ENCODE measurements around the gene FHAD1. TPM values are rescaled to one million over a fixed set of nuclear protein-coding genes. Genes with fewer than 3 reads are reported as not detected.

Gene FHAD1
- total RNA-seq, 1 donor from 2014 or later: 1.7 TPM

DNA sequence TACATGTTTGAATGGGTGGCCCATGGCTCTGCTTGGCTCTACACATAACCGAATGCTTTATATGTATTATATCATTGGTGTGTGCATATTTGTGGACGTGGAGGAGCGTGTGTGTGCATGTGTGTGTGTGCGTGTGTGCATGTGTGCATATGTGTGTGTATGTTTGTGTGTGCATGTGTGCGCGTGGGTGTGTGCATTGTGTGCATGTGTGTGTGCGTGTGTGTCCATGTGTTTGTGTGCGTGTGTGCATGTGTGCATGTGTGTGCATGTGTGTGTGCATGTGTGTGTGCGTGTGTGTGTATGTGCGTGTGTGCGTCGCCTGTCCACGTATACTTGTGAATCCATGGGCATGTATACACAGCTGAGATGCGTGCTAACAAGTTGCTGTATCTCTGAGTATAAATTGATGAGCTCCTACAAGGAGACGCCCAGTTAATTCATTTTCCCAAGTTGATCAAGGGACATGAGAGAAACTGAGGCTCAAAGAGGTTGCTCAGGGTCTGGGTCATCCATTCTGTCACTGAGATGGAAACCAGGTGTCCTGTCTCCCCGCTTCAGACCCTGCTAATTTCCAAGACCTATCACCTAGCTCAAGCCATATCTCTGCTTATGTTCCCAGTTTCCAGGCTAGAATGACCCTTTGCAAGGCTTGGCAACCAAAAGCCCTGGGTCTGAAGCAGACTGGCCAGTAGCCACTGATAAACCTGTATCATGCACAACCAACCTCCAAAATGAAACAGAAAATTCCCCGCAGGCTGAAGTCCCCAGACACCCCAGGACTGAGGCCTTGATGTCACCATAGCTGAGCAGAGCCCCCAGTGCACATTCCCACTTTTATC, 188.4 kb downstream of the FHAD1 start:
- Mint-ChIP-seq H3K27me3 (ENCODE audit: low read depth) (no peaks in the 10 kb centered on the region), H3K36me3 (ENCODE audit: low read depth) (no peaks in the 10 kb centered on the region), H3K4me3 (no peak overlapping the region), H3K9me3 (no peaks in the 10 kb centered on the region), H3K27ac (ENCODE audit: unreplicated experiment) (no peak overlapping the region), H3K4me1 (no peaks in the 10 kb centered on the region)
- TF ChIP-seq, protein P1, sequence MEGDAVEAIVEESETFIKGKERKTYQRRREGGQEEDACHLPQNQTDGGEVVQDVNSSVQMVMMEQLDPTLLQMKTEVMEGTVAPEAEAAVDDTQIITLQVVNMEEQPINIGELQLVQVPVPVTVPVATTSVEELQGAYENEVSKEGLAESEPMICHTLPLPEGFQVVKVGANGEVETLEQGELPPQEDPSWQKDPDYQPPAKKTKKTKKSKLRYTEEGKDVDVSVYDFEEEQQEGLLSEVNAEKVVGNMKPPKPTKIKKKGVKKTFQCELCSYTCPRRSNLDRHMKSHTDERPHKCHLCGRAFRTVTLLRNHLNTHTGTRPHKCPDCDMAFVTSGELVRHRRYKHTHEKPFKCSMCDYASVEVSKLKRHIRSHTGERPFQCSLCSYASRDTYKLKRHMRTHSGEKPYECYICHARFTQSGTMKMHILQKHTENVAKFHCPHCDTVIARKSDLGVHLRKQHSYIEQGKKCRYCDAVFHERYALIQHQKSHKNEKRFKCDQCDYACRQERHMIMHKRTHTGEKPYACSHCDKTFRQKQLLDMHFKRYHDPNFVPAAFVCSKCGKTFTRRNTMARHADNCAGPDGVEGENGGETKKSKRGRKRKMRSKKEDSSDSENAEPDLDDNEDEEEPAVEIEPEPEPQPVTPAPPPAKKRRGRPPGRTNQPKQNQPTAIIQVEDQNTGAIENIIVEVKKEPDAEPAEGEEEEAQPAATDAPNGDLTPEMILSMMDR (conservative IDR thresholded peaks at IDR 0.05): no peak
- no peak for DNase-seq (ENCODE audit: low read depth, low spot score)

DNA sequence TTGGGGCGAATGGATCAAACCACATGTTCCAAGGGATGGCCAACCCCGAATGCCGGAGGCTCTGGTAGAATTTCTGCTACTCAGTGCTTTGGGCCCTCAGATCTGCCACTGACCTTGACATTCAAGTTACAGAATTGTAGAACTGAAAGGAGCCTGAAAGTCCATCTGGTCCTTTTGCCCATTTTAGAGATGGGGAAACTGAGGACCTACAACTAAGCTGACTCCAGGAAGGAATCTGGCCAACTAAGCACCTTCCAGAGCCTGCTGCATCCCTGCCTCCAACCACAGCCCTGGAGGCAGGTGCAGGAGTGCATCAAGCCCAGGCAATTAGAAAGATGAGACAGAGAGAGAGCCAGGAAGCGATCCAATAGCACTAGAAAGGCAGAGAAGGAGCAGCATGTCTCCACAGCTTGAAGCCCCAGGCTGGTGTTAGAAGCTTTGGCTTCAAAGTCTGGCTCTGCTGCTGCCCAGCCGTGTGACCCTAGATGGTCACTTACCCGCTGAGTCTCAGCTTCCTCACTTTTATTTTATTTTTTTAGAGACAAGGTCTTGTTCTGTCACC, 189.9 kb downstream of the FHAD1 start:
- no peak overlapping the region for H3K27ac Mint-ChIP-seq (ENCODE audit: unreplicated experiment)
- no peaks in the 10 kb centered on the region for H3K36me3 Mint-ChIP-seq (ENCODE audit: low read depth)
- no peaks in the 10 kb centered on the region for H3K27me3 Mint-ChIP-seq (ENCODE audit: low read depth)
- no peak overlapping the region for H3K4me3 Mint-ChIP-seq
- DNase-seq (ENCODE audit: low read depth, low spot score): no peak
- TF ChIP-seq, protein P1 (conservative IDR thresholded peaks at IDR 0.05): no peak
- H3K4me1 Mint-ChIP-seq: no peaks in the 10 kb centered on the region
- no peaks in the 10 kb centered on the region for H3K9me3 Mint-ChIP-seq

DNA sequence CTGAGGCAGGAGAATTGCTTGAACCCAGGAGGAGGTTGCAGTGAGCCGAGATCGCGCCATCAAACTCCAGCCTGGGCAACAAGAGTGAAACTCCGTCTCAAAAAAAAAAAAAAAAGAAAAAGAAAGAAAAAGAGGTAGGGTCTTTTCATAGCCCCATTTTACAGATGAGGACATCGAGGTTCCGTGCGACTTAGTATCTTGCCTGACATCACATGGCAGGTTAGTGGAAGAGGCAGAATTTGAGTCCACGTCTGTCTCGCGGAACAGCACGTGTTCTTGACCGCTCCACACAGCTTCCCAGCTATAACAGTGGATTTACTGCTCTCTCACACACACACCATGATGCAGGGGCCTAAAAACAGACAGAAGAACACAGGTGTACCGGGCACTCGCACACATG, 192.3 kb downstream of the FHAD1 start:
- no peaks in the 10 kb centered on the region for H3K36me3 Mint-ChIP-seq (ENCODE audit: low read depth)
- H3K4me3 Mint-ChIP-seq: no peak overlapping the region
- H3K27me3 Mint-ChIP-seq (ENCODE audit: low read depth): no peaks in the 10 kb centered on the region
- H3K4me1 Mint-ChIP-seq: no peaks in the 10 kb centered on the region
- no peaks in the 10 kb centered on the region for H3K9me3 Mint-ChIP-seq
- no peak overlapping the region for H3K27ac Mint-ChIP-seq (ENCODE audit: unreplicated experiment)
- TF ChIP-seq, protein P1 (conservative IDR thresholded peaks at IDR 0.05): no peak
- no peak for DNase-seq (ENCODE audit: low read depth, low spot score)

DNA sequence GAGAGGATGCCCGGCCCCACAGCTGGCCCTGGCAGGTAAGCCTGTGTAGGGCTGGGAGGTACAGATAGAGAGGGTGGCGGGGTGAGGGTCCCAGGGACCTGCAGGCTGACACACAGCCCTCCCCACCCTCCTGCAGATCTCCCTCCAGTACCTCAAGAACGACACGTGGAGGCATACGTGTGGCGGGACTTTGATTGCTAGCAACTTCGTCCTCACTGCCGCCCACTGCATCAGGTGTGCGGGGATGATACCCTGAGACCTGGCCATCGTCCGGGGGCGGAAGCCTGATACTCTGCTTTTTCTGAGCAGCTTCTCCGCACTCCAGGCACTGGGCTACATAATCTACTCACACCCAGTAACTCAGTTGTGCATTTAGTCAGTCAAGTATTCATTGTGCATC, 193.3 kb downstream of the FHAD1 start:
- Mint-ChIP-seq H3K27me3 (ENCODE audit: low read depth) (no peaks in the 10 kb centered on the region), H3K9me3 (no peaks in the 10 kb centered on the region), H3K36me3 (ENCODE audit: low read depth) (no peaks in the 10 kb centered on the region), H3K27ac (ENCODE audit: unreplicated experiment) (no peak overlapping the region), H3K4me1 (no peaks in the 10 kb centered on the region), H3K4me3 (no peak overlapping the region)
- no peak for DNase-seq (ENCODE audit: low read depth, low spot score)
- TF ChIP-seq, protein P1 (conservative IDR thresholded peaks at IDR 0.05): no peak

DNA sequence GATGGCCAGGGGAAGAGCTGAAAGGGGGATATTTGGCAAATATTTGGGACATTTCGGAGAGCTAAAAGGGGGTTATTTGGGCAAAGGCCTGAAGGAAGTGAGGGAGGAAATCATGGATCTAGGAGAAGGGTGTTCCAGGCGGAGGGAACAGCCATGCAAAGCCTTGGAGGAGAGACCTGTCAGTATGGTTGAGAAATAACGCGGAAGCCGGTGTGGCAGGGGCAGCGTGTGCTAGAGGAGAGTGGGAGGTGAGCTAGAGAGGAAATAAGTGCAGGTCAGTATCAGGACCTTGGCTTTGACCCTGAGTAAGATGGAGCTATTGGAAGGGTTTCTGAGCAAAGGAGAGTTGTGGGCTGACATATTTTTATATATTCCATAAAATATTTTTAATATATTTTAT, 194.2 kb downstream of the FHAD1 start:
- Mint-ChIP-seq H3K27me3 (ENCODE audit: low read depth) (no peaks in the 10 kb centered on the region), H3K4me1 (no peaks in the 10 kb centered on the region), H3K36me3 (ENCODE audit: low read depth) (no peaks in the 10 kb centered on the region), H3K9me3 (no peaks in the 10 kb centered on the region), H3K27ac (ENCODE audit: unreplicated experiment) (no peak overlapping the region), H3K4me3 (no peak overlapping the region)
- DNase-seq (ENCODE audit: low read depth, low spot score): no peak
- TF ChIP-seq, protein P1 (conservative IDR thresholded peaks at IDR 0.05): no peak
